D341Med (cell line): ENCODE measurements around the gene TRMT11.
"Not testable (repeated sequence)": the region's sequence is repeated elsewhere in the genome, so short reads cannot be mapped to it uniquely, and the experiment has no call there.

Experiments
- DNase-seq: peaks from one replicate; pipeline ENCODE4 v3.0.0; 2012; ENCODE audit warnings: low spot score

Gene TRMT11

GRCh38 chr6:125956506-125957390 lies 29.6 kb upstream of the TRMT11 start, which contains the start of gene HINT3:
Gene HINT3, plus strand, starts transcription at chr6:125956770. Its CDS starts 208 bp downstream, at chr6:125956978.
- DNase-seq, result peak; percentile 96

- no peak for DNase-seq
Measured at GRCh38 chr6:125957391-125957693, 29.0 kb upstream of the TRMT11 start.

DNA sequence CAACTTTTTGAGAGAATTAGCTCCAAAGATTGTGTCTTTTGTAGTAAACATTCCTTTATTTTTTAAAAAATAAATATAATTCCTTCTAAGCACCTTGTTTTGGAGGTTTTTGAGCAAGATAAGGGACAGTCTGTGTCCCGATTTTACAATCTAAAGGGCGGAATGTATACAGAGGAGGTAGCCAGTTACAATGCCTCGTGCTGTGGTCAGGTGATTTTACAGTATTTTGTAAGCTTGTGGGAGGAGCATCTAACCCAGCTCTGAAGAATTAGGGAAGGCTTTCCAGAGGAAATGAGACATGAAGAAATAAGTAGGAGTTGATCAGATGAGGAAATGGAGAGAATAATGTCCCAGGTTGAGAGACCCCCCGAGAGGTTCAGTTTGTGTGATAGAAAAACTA lies 28.5 kb upstream of the TRMT11 start:
- DNase-seq, result no peak

DNA sequence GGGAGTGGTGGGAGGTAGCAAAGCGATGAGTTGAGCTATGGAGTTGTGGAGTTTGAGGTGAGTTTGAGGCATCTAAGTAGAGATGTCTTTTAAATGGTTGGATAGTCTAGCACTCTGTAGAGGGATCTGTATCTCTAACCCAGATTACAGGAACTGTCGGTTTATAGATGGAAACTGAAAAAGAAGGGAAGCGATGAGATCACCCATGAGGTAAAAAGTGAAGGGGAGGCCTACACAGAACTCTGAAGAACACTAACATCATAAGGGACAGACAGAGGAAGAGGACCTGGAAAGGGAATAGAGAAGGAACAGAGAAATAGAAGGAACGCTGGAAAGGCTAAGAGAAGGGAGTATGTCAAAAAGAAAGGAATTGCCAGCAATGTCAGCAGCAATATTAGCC lies 27.3 kb upstream of the TRMT11 start:
- DNase-seq, result no peak

DNA sequence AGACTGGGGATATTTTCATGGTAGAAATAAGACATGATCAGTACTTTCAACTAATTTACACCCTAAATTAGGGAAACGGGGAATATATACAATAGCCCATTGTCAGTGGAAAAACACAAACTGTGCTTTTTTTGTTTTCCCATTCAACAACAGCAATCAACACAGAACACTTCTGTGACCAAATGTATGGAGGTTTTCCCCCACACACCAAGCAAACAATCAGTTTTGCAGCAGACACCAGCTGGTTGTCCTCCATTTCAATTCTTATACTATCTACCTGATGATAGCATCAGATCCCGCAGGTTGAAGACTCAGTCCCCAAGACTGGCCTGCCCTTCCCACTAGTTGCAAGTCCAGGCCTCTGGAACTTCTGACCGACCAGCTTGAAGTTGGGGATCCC lies 25.2 kb upstream of the TRMT11 start:
- DNase-seq, result no peak

GRCh38 chr6:125962900-125963497 lies 23.3 kb upstream of the TRMT11 start:
- DNase-seq, result no peak

DNA sequence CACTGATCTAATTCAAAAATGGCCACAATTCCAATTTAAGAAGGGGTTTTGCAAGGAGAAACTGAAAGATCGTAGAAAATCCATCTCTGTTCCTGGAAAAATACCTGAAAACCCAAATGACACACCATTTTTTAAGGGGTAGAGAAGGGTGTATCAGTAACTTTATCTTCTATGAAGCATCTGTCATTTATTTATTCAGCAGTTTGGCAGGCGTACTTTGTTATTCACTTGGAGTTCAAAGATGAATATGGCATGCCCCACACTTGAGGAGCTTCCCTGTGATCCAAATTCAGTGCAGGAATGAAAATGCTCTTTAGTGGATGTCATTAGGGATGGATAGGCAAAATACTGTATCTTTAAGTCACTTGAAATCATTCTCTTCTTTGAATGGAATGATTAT lies 22.5 kb upstream of the TRMT11 start:
- DNase-seq, result no peak

DNA sequence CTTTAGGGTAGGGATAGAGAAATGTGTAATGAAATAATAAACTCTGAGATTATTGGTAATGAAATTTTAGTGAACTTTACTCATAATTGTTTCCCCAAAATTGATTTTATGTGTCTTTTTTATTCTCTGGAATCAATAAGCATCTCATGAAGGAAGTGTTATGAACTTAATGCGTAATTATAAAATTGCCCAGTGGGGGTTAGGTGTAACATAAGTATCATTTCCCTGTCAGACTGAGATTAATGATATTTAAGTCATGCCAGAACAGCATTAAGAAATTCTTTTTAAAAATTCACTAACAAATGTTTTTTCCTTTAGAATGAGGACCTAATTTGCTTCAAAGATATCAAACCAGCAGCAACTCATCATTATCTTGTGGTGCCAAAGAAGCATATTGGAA lies 19.8 kb upstream of the TRMT11 start:
- DNase-seq, result no peak

GRCh38 chr6:125968493-125968892 lies 17.8 kb upstream of the TRMT11 start:
- no peak for DNase-seq

DNA sequence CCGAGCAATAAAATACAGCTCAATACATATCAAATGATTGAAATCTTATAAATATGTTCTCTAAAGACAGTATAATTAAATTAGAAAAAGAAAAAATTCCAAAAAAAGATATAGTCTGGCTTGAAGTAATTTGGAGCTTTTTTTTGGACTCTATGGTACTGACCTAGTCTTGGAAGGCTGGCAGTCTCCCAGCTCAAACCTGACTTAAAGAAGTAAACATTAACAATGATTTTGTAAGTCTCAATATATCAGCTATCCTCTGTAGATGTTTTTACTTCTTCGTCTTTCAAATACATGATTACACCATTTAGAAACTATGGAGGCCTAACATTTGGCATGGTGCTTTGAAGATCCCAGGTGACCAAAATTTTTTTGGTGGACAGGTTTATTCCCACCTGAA lies 15.6 kb upstream of the TRMT11 start:
- DNase-seq, result no peak

DNA sequence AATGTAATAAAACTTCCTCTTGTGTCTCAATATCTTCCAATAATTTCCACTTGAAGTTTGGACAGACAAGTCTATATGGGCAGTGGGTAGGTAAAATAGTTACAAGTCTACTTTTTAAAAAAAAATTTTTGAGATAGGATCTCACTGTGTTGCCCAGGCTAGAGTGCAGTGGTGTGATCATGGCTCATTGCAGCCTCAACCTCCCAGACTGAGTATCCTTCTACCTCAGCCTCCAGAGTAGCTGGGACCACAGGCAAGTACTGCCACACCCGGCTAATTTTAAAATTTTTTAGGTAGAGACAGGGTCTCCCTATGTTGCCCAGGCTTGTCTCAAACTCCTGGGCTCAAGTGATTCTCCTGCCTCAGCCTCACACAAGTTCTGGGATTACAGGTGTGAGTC lies 13.9 kb upstream of the TRMT11 start:
- DNase-seq, result not testable (repeated sequence)

- peak; percentile 37 for DNase-seq
Measured at GRCh38 chr6:125974214-125974866, 12.0 kb upstream of the TRMT11 start.

DNA sequence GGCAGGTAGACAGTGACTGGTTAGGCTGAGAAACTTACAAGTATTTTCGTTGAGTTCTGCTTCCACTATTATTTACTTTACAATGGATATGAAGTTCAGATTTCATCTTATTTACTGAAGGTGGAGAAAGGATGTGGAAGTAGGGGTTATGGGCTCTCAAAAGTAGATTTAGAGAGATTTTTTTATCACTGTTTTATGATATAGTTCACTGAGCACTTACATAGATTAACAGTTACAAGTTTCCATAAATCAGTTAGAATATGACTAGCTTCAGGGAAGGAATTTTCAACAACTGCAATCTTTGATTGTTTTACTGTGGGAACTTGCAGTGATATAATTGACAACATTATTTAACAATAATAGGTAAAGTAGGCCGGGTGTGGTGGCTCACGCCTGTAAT lies 7.2 kb upstream of the TRMT11 start:
- no peak for DNase-seq

DNA sequence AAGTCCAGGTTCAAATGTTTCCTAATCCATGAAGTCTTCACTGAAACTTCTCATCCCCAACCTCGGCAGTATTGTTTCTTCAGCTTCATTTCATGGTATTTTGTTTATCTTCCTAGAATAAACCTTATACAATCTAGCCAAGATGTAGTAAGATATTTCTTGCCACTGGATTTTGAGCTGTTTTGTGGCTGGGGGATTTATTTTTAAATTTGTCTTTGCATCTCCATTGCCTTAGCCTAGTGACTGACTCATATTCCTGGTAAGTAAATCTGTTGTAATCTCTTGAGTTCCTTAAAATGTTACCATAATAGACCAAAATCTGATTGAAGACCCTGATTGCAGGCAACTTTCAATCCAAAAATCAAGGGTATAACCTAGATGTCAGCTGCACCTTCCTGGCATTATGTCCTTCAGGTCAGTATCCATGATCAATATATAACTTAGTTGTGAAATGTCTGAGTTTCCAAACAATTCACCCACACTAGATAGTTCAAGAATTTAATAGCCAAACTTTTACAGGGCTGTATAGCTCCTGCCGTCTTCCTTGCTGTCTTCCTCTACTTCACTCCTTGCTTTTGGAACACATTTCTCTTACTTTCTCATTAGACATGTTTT lies 4.7 kb upstream of the TRMT11 start:
- DNase-seq, result no peak

GRCh38 chr6:125983246-125983945 lies 2.9 kb upstream of the TRMT11 start:
- DNase-seq, result no peak

DNA sequence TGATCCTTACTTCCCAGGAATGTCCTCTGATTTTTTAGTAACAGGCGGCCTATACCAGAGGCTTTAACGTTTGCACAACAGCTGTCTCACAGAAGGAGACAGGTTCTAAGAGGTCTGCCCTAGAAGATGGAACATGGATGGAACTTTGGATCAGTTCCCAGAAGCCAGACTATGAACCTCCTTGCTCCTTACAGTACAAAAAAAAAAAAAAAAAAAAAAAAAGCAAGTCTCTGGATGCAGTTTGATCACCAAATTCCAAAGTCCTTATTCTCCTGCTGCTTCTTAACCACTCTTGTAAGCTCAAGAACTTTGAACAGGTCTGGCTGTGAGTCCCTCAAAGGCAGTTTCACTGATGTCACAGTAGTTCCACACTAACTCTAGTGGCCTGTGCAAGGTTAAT lies 2.0 kb upstream of the TRMT11 start:
- no peak for DNase-seq

GRCh38 chr6:125985522-125985921 lies 818 bp upstream of the TRMT11 start:
- DNase-seq, result no peak

DNA sequence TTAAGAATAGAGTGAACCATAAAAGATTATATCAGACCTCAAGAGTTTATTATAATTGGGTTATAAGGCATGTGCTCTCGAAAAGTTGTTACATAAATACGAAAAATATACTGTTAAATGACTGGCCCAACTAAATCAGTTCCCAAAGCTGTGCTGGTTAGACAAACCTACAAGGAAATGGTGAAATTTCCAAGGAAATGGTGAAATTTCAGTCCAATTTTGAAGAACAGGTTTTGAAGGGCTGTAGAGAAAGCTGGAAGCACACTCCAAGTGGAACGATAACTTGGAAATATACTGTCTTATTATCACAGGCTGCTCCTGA lies 400 bp upstream of the TRMT11 start:
- DNase-seq, result no peak

- DNase-seq, result no peak
Measured at GRCh38 chr6:125987026-125987617, 782 bp downstream of the TRMT11 start.

- DNase-seq, result no peak
Measured at GRCh38 chr6:125988280-125988679, 1.9 kb downstream of the TRMT11 start.

GRCh38 chr6:125989631-125990030 lies 3.3 kb downstream of the TRMT11 start:
- DNase-seq, result no peak

DNA sequence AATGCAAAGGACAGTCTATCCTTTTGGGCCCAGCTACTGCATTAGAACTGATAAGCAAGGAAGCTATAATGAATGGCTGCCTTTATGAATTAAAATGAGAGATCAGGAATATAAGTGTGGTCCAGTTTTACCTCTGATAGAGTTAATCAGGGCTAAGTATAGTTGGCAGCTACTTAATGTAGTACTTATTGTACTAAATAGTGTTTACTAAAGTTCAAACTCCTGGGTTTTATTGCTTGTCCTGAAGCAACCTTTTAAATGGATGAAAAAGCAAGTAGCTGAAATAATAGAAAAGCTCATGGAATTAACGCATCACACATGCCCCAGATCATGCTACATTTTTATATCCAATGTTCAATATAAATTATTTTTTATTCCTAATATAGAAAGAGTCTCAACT lies 5.3 kb downstream of the TRMT11 start:
- no peak for DNase-seq
